ENCODE results near the gene EPB41L2. TPM values are rescaled to one million over a fixed set of nuclear protein-coding genes. Genes with fewer than 3 reads are reported as not detected.

Gene EPB41L2
- total RNA-seq, 2 donors from 2014 or later = 99.6 to 110 TPM

DNA sequence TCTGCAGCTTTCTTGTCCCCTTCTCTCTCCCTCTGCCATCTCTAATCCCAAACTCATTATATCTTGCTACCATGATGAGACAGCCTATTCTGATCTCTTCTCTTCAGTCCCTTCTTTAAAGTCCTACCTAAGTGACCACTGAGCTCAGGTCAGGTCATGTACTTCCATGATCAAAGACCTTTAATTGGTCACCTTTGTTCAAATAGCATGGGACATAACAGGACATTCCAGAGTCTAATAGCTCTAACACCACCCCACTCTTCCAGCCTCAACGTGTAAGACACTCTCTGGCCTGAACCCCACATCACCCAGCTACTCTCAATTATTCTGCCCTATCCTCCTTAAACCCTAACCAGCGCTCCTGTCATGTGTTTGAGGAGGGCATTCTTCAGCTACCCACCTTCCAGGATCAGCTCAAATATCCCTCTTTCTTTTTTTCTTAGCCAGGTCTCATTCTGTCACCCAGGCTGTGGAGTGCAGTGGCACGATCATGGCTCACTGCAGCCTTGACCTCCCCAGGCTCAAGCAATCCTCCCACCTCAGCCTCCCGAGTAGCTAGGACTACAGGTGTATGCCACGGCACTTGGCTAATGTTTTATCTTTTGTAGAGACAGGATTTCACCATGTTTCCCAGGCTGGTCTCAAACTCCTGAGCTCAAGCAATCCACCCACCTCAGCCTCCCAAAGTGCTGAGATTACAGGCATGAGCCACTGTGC lies 237.9 kb downstream of the EPB41L2 start:
- H3K4me3 ChIP-seq = no peak overlapping the region
- H3K36me3 ChIP-seq = no peaks in the 10 kb centered on the region
- no peaks in the 10 kb centered on the region for H3K4me1 ChIP-seq (ENCODE audit: control insufficient read depth in 1 of 2, low read depth in 2 of 2)
- H3K9me3 ChIP-seq = no peaks in the 10 kb centered on the region
- H3K27ac ChIP-seq = no peak overlapping the region
- H3K27me3 ChIP-seq (replicated peaks; ENCODE audit: insufficient read depth) = no peaks in the 10 kb centered on the region
- TF ChIP-seq, protein P1, sequence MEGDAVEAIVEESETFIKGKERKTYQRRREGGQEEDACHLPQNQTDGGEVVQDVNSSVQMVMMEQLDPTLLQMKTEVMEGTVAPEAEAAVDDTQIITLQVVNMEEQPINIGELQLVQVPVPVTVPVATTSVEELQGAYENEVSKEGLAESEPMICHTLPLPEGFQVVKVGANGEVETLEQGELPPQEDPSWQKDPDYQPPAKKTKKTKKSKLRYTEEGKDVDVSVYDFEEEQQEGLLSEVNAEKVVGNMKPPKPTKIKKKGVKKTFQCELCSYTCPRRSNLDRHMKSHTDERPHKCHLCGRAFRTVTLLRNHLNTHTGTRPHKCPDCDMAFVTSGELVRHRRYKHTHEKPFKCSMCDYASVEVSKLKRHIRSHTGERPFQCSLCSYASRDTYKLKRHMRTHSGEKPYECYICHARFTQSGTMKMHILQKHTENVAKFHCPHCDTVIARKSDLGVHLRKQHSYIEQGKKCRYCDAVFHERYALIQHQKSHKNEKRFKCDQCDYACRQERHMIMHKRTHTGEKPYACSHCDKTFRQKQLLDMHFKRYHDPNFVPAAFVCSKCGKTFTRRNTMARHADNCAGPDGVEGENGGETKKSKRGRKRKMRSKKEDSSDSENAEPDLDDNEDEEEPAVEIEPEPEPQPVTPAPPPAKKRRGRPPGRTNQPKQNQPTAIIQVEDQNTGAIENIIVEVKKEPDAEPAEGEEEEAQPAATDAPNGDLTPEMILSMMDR (IDR thresholded peaks at IDR 0.05) = no peak
- DNase-seq (ENCODE audit: low spot score) (no peak), ATAC-seq (ENCODE audit: insufficient number of reproducible peaks, low FRiP score, low read depth) (no peak)

DNA sequence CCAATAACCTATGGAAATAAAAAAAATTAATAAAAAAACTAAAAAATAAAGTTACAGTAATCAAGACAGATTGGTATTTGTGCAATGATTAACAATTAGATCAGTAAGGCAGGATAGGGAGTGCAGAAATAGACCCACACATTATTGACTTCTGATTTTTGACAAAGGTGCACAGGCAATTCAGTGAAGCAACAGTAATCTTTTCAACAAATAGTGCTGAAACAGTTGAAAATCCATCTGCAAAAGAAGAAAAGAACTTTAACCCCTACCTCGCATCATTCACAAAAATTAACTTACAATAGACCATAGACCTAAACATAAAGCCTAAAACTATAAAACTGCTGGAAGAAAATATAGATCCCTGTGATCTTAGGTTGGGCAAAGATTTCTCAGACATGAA lies 240.3 kb downstream of the EPB41L2 start:
- TF ChIP-seq, protein P1 (IDR thresholded peaks at IDR 0.05) = no peak
- no peak for ATAC-seq (ENCODE audit: insufficient number of reproducible peaks, low FRiP score, low read depth)
- no peak for DNase-seq (ENCODE audit: low spot score)
- Histone ChIP-seq H3K4me1 (ENCODE audit: control insufficient read depth in 1 of 2, low read depth in 2 of 2) (no peaks in the 10 kb centered on the region), H3K27me3 (replicated peaks; ENCODE audit: insufficient read depth) (no peaks in the 10 kb centered on the region), H3K9me3 (no peaks in the 10 kb centered on the region), H3K27ac (no peak overlapping the region), H3K36me3 (no peaks in the 10 kb centered on the region), H3K4me3 (no peak overlapping the region)

DNA sequence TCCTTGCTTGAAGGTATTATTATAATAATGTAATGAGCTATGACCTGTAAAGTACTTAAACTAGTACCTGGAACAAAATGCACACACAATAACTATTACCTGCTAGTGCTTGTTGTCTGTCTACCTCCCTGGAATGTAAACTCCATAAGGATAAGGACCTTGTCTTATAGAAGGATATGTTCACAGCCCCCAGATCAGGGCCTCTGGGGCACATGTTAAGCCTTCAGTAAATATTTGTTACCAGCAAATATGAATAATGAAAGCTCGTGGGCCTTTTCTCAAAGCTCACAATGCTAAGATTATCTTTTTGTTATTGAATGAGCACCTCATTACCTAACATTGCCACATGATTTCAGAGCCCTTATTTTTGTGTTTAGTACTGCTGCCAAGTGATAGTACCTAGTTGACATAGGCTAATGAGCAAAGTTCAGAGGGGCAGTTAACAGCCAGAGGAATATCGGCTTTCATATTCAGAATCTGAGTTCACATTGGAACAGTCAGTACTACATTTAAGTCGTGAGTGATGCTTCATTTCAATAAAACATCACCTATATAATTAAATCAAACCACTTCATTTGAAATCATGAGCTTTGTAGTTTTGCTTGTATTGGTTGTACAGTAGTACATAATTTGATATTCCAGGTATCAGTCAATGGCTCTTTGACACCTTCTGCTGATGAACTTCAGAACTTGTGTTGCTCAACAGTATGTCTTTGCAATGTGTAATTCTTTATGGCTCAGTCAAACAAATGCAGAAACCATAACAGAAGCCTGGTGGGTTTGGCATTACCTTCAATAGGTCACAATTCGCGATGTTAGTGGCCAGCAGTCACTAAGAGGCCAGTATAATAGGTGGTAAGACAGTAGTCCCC lies 247.6 kb downstream of the EPB41L2 start:
- DNase-seq (ENCODE audit: low spot score) (no peak), ATAC-seq (ENCODE audit: insufficient number of reproducible peaks, low FRiP score, low read depth) (no peak)
- no peak overlapping the region for H3K27ac ChIP-seq
- H3K27me3 ChIP-seq (replicated peaks; ENCODE audit: insufficient read depth) = no peaks in the 10 kb centered on the region
- TF ChIP-seq, protein P1 (IDR thresholded peaks at IDR 0.05) = no peak
- H3K4me3 ChIP-seq = no peak overlapping the region
- no peaks in the 10 kb centered on the region for H3K9me3 ChIP-seq
- H3K36me3 ChIP-seq = no peaks in the 10 kb centered on the region
- no peaks in the 10 kb centered on the region for H3K4me1 ChIP-seq (ENCODE audit: control insufficient read depth in 1 of 2, low read depth in 2 of 2)

DNA sequence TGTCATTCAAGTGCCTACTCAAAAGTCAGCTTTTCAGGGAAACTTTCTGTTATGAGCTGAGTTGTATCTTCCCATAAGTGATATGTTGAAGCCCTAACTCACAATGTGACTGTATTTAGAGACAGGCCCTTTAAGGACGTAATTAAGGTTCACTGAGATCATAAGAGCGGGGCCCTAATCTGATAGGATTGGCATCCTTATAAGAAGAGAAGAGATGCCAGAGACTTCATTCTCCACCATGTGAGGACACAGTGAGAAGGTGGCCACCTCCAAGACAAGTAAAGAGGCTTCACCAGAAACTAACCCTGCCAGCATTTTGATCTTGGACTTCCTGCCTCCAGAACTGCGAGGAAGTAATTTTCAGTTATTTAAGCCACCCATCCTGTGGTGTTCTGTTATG lies 248.5 kb downstream of the EPB41L2 start:
- Histone ChIP-seq H3K27me3 (replicated peaks; ENCODE audit: insufficient read depth) (no peaks in the 10 kb centered on the region), H3K36me3 (no peaks in the 10 kb centered on the region), H3K9me3 (no peaks in the 10 kb centered on the region), H3K27ac (no peak overlapping the region), H3K4me1 (ENCODE audit: control insufficient read depth in 1 of 2, low read depth in 2 of 2) (no peaks in the 10 kb centered on the region), H3K4me3 (no peak overlapping the region)
- TF ChIP-seq, protein P1 (IDR thresholded peaks at IDR 0.05) = no peak
- ATAC-seq (ENCODE audit: insufficient number of reproducible peaks, low FRiP score, low read depth) = no peak
- DNase-seq (ENCODE audit: low spot score) = no peak

DNA sequence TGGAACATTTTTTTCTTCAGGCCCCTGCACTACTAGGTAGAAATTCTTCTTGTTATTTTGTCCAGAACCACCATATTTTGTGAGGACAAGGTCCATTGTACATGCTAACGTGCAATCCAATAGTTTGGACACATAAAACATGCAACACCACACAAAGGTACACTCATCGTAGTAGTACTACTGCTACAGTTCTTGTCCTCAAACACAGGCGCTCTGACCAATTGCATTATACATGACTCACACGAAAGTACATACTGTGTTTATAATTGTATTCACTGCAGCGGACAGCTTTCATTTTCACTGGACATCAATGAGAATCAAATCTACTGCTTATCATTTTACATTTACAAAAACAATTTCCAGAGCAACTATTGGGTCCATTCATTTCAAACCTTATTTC lies 251.1 kb downstream of the EPB41L2 start:
- Histone ChIP-seq H3K27me3 (replicated peaks; ENCODE audit: insufficient read depth) (no peaks in the 10 kb centered on the region), H3K9me3 (no peaks in the 10 kb centered on the region), H3K27ac (no peak overlapping the region), H3K4me3 (no peak overlapping the region), H3K36me3 (no peaks in the 10 kb centered on the region), H3K4me1 (ENCODE audit: control insufficient read depth in 1 of 2, low read depth in 2 of 2) (no peaks in the 10 kb centered on the region)
- TF ChIP-seq, protein P1 (IDR thresholded peaks at IDR 0.05) = no peak
- ATAC-seq (ENCODE audit: insufficient number of reproducible peaks, low FRiP score, low read depth) (no peak), DNase-seq (ENCODE audit: low spot score) (no peak)
